SK-N-MC (cell line): ENCODE data around the gene RABGGTB.
"Not testable (repeated sequence)": the region's sequence is repeated elsewhere in the genome, so short reads cannot be mapped to it uniquely, and the experiment has no call there.

Source experiments
- DNase-seq: peaks from one replicate; pipeline ENCODE4 v3.0.0-alpha.2; 2011; ENCODE audit warnings: low read depth, low spot score
- H3K27ac ChIP-seq: fragments of 200-600 bp; sonication (generic); 2 replicates; pipeline ENCODE4 v1.5.1; 2016; ENCODE audit warnings: mixed run types
- H3K36me3 ChIP-seq: fragments of 200-600 bp; sonication (generic); 2 replicates; pipeline ENCODE4 v1.6.1; 2017; ENCODE audit warnings: antibody characterized with exemption, low read length, mixed read lengths; ENCODE audit not compliant: insufficient read depth
- H3K4me3 ChIP-seq: fragments of 200-600 bp; sonication (generic); 2 replicates; pipeline ENCODE4 v1.5.1; 2016
- H3K9ac ChIP-seq: fragments of 200-600 bp; sonication (generic); 2 replicates; pipeline ENCODE4 v1.8.0; 2017; ENCODE audit warnings: mixed run types, mixed read lengths; ENCODE audit not compliant: insufficient read length
- H3K9me3 ChIP-seq: fragments of 200-600 bp; sonication (generic); 2 replicates; pipeline ENCODE4 v1.6.1; 2017; ENCODE audit warnings: low read depth, mild to moderate bottlenecking, antibody characterized with exemption, low read length, moderate library complexity, mixed read lengths
- EZH2 ChIP-seq: fragments of 200-600 bp; sonication (generic); IDR thresholded peaks from one replicate; pipeline ENCODE4 v1.6.1; 2017; ENCODE audit warnings: antibody characterized with exemption
- FOXP2 ChIP-seq: optimal IDR thresholded peaks from 2 replicates; pipeline ENCODE3; 2011; ENCODE audit warnings: mild to moderate bottlenecking, moderate library complexity; ENCODE audit not compliant: insufficient read depth; ENCODE audit errors: extremely low read length, control extremely low read depth
- POLR2AphosphoS5 ChIP-seq: IDR thresholded peaks from 2 replicates; pipeline ENCODE4 v1.6.1; 2012; ENCODE audit warnings: mild to moderate bottlenecking, low read depth, low read length, borderline replicate concordance

The RABGGTB gene

GRCh38 chr1:75770761-75771160 is 15.3 kb upstream of the RABGGTB start:
- no peaks in the 10 kb centered on the region for H3K36me3 ChIP-seq
- H3K4me3 ChIP-seq: no peak overlapping the region
- H3K27ac ChIP-seq: no peak overlapping the region
- H3K9me3 ChIP-seq: no peaks in the 10 kb centered on the region
- TF ChIP-seq FOXP2 (no peak), POLR2AphosphoS5 (no peak), EZH2 (no peak)
- no peak for DNase-seq
- H3K9ac ChIP-seq: no peak overlapping the region

GRCh38 chr1:75771978-75772377 is 14.1 kb upstream of the RABGGTB start:
- Histone ChIP-seq H3K36me3 (no peaks in the 10 kb centered on the region), H3K9ac (no peak overlapping the region), H3K27ac (no peak overlapping the region), H3K4me3 (no peak overlapping the region), H3K9me3 (no peaks in the 10 kb centered on the region)
- no peak for DNase-seq
- TF ChIP-seq EZH2 (no peak), POLR2AphosphoS5 (no peak), FOXP2 (no peak)

GRCh38 chr1:75777812-75778211 is 8.2 kb upstream of the RABGGTB start:
- not testable (repeated sequence) for H3K4me3 ChIP-seq, H3K9ac ChIP-seq, H3K27ac ChIP-seq, DNase-seq, H3K9me3 ChIP-seq, H3K36me3 ChIP-seq

- H3K4me3 ChIP-seq, H3K36me3 ChIP-seq, H3K9ac ChIP-seq, H3K27ac ChIP-seq, H3K9me3 ChIP-seq, DNase-seq: not testable (repeated sequence)
Measured at GRCh38 chr1:75778694-75779093, 7.4 kb upstream of the RABGGTB start.

- not testable (repeated sequence) for DNase-seq, H3K36me3 ChIP-seq, H3K9ac ChIP-seq, H3K27ac ChIP-seq, H3K4me3 ChIP-seq, H3K9me3 ChIP-seq
Measured at GRCh38 chr1:75780183-75780582, 5.9 kb upstream of the RABGGTB start.

GRCh38 chr1:75783920-75784319 is 2.1 kb upstream of the RABGGTB start:
- not testable (repeated sequence) for H3K27ac ChIP-seq, DNase-seq, H3K9me3 ChIP-seq, H3K4me3 ChIP-seq, H3K9ac ChIP-seq
- peaks cover 21% of the 10 kb centered on the region for H3K36me3 ChIP-seq

- TF ChIP-seq EZH2: no peak
- no peak for TF ChIP-seq FOXP2
- no peak for TF ChIP-seq POLR2AphosphoS5
- H3K4me3 ChIP-seq: peak overlapping the region; percentile 86
- no peaks in the 10 kb centered on the region for H3K9me3 ChIP-seq
- no peak for DNase-seq
- peak overlapping the region; percentile 91 for H3K27ac ChIP-seq
- peaks cover 37% of the 10 kb centered on the region for H3K36me3 ChIP-seq
- peak overlapping the region; percentile 96 for H3K9ac ChIP-seq
Measured at GRCh38 chr1:75785320-75785982, 605 bp upstream of the RABGGTB start.

GRCh38 chr1:75786901-75787493 is 941 bp downstream of the RABGGTB start:
- H3K4me3 ChIP-seq: peak overlapping the region; percentile 86
- H3K36me3 ChIP-seq: peaks cover 52% of the 10 kb centered on the region
- peak overlapping the region; percentile 96 for H3K9ac ChIP-seq
- DNase-seq: no peak
- peak overlapping the region; percentile 83 for H3K27ac ChIP-seq
- TF ChIP-seq EZH2 (no peak), FOXP2 (no peak), POLR2AphosphoS5 (no peak)
- H3K9me3 ChIP-seq: no peaks in the 10 kb centered on the region

- peak overlapping the region; percentile 96 for H3K9ac ChIP-seq
- H3K4me3 ChIP-seq: peak overlapping the region; percentile 86
- peak overlapping the region; percentile 83; the same call in 1 of the 2 replicates for H3K27ac ChIP-seq
- no peaks in the 10 kb centered on the region for H3K9me3 ChIP-seq
- DNase-seq: no peak
- TF ChIP-seq POLR2AphosphoS5 (no peak; the same call in 1 of the 2 replicates), FOXP2 (no peak), EZH2 (no peak)
- H3K36me3 ChIP-seq: peaks cover 58% of the 10 kb centered on the region
Measured at GRCh38 chr1:75787524-75787923, 1.5 kb downstream of the RABGGTB start.

GRCh38 chr1:75789988-75790387 is 3.9 kb downstream of the RABGGTB start:
- Histone ChIP-seq H3K27ac (peak overlapping the region; percentile 59), H3K9me3 (no peaks in the 10 kb centered on the region), H3K4me3 (peak overlapping the region; percentile 86), H3K36me3 (peaks cover 81% of the 10 kb centered on the region), H3K9ac (peak overlapping the region; percentile 96)
- no peak for DNase-seq
- TF ChIP-seq FOXP2: no peak
- TF ChIP-seq EZH2: no peak
- TF ChIP-seq POLR2AphosphoS5: no peak; the same call in 1 of the 2 replicates
